OCI-LY7 (cell line): ENCODE measurements around the gene DHX9. TPM values are rescaled to one million over a fixed set of nuclear protein-coding genes. Genes with fewer than 3 reads are reported as not detected.

Experiments used
- BruUV-seq: library from RNA; stranded (reverse); fragments of 400-500 nt; replicated peaks from 2 replicates; lab custom pipeline; 2021; lab: Mats Ljungman, UMichigan
- CTCF ChIA-PET: fragments of 300-600 bp; sonication (Branson Sonifier 250); formaldehyde crosslinking; loops from one replicate; lab custom pipeline; 2022; ENCODE audit warnings: antibody characterized with exemption; ENCODE audit not compliant: unreplicated experiment; lab: Charles Lee
- POLR2A ChIA-PET: fragments of 300-600 bp; sonication (Branson Sonifier 250); formaldehyde crosslinking; loops from one replicate; lab custom pipeline; 2022; ENCODE audit warnings: antibody characterized with exemption; lab: Charles Lee
- DNase-seq: peaks from one replicate; pipeline ENCODE4 v3.0.0-alpha.2; 2015; ENCODE audit warnings: low spot score
- H2AFZ ChIP-seq: fragments of 200-600 bp; sonication (generic), shearing (Covaris generic); 2 replicates; pipeline ENCODE4 v1.6.1; 2014; ENCODE audit warnings: mild to moderate bottlenecking, antibody characterized with exemption, low read length, moderate library complexity
- H3K27ac ChIP-seq: fragments of 200-600 bp; sonication (generic); 2 replicates; pipeline ENCODE4 v1.5.1; 2014; ENCODE audit warnings: mixed run types, low read depth, mild to moderate bottlenecking, moderate library complexity, low read length, inconsistent platforms; ENCODE audit not compliant: poor library complexity, severe bottlenecking
- H3K36me3 ChIP-seq: fragments of 200-600 bp; sonication (generic); 2 replicates; pipeline ENCODE4 v1.6.1; 2014; ENCODE audit warnings: mild to moderate bottlenecking, antibody characterized with exemption, low read length, moderate library complexity, mixed read lengths; ENCODE audit not compliant: insufficient read depth
- H3K4me1 ChIP-seq: fragments of 200-600 bp; sonication (generic); 2 replicates; pipeline ENCODE4 v1.5.1; 2014; ENCODE audit warnings: mild to moderate bottlenecking, low read length; ENCODE audit not compliant: insufficient read depth, poor library complexity, severe bottlenecking
- H3K4me2 ChIP-seq: fragments of 200-600 bp; sonication (generic); 2 replicates; pipeline ENCODE4 v1.6.1; 2014; ENCODE audit warnings: mild to moderate bottlenecking, low read length
- H3K4me3 ChIP-seq: fragments of 200-600 bp; sonication (generic); 2 replicates; pipeline ENCODE4 v1.5.1; 2014; ENCODE audit warnings: mild to moderate bottlenecking, low read depth, low read length; ENCODE audit not compliant: poor library complexity, severe bottlenecking
- H3K79me2 ChIP-seq: fragments of 200-600 bp; sonication (generic); 2 replicates; pipeline ENCODE4 v1.6.1; 2016; ENCODE audit warnings: low read depth, mild to moderate bottlenecking, low read length, moderate library complexity, mixed read lengths; ENCODE audit not compliant: insufficient read depth
- H3K9me2 ChIP-seq: fragments of 200-600 bp; sonication (generic); 2 replicates; pipeline ENCODE4 v1.6.1; 2016; ENCODE audit warnings: mild to moderate bottlenecking, low read length, mixed read lengths; ENCODE audit not compliant: insufficient read depth
- H3K9me3 ChIP-seq: fragments of 200-600 bp; sonication (generic); 2 replicates; pipeline ENCODE4 v1.6.1; 2014; ENCODE audit warnings: mild to moderate bottlenecking, mixed run types, low read length, mixed read lengths
- H4K20me1 ChIP-seq: fragments of 200-600 bp; sonication (generic); 2 replicates; pipeline ENCODE4 v1.6.1; 2014; ENCODE audit warnings: mild to moderate bottlenecking, antibody characterized with exemption, low read length, moderate library complexity, mixed read lengths; ENCODE audit not compliant: insufficient read depth
- CTCF ChIP-seq: fragments of 200-600 bp; sonication (generic); conservative IDR thresholded peaks from 2 replicates; pipeline ENCODE4 v1.5.1; 2014; ENCODE audit warnings: mild to moderate bottlenecking, antibody characterized with exemption, low read length, moderate library complexity, mixed read lengths
- EZH2phosphoT487 ChIP-seq: fragments of 200-600 bp; sonication (generic); IDR thresholded peaks from 2 replicates; pipeline ENCODE4 v1.6.1; 2018; ENCODE audit warnings: low read depth, borderline replicate concordance, mild to moderate bottlenecking, mixed run types, antibody characterized with exemption, low read length, moderate library complexity, mixed read lengths
- intact Hi-C: fragments of 100-400 bp; cut with micrococcal nuclease; formaldehyde crosslinking; loops from one replicate; pipeline ENCODE4 v1.10.0; 2022; ENCODE audit not compliant: unreplicated experiment
- total RNA-seq, 2 experiments: library from RNA; depleted of rRNA in 1 of 2; stranded (reverse); fragments of >200 nt in 1 of 2; shearing (Covaris generic) in 1 of 2; gene quantifications; 2 replicates each; pipeline ENCODE4 v1.2.3, GENCODE V29; 2014 to 2022

DHX9 gene
- total RNA-seq, 2 experiments from 2014 or later = 217 to 271 TPM

GRCh38 chr1:182802006-182802803 lies 36.9 kb upstream of the DHX9 start:
- POLR2A ChIA-PET = interaction anchor here (0.7 to 1.9 kb wide), 3 partner anchors 11 to 122 kb away, joined by 3 to 6 read pairs (median 4); no protein-coding TSS in a partner anchor
- Histone ChIP-seq H3K4me2 (no peak overlapping the region), H3K4me3 (no peak overlapping the region), H2AFZ (no peak overlapping the region), H3K27ac (no peak overlapping the region), H3K36me3 (no peaks in the 10 kb centered on the region), H3K79me2 (no peaks in the 10 kb centered on the region), H3K9me3 (no peaks in the 10 kb centered on the region), H4K20me1 (no peaks in the 10 kb centered on the region), H3K4me1 (no peaks in the 10 kb centered on the region), H3K9me2 (no peaks in the 10 kb centered on the region)
- BruUV-seq = no TSS peak
- TF ChIP-seq EZH2phosphoT487 = no peak
- TF ChIP-seq CTCF = no peak
- CTCF ChIA-PET = no interaction called here
- intact Hi-C loops = no loop called here
- no peak for DNase-seq

- Histone ChIP-seq H4K20me1 (no peaks in the 10 kb centered on the region), H3K4me3 (no peak overlapping the region), H3K36me3 (no peaks in the 10 kb centered on the region), H3K27ac (no peak overlapping the region), H2AFZ (no peak overlapping the region), H3K9me2 (no peaks in the 10 kb centered on the region), H3K4me1 (no peaks in the 10 kb centered on the region), H3K9me3 (no peaks in the 10 kb centered on the region), H3K4me2 (no peak overlapping the region), H3K79me2 (no peaks in the 10 kb centered on the region)
- TF ChIP-seq CTCF (no peak), EZH2phosphoT487 (no peak)
- BruUV-seq = no TSS peak
- CTCF ChIA-PET = no interaction called here
- POLR2A ChIA-PET = no interaction called here
- no peak for DNase-seq
- intact Hi-C loops = no loop called here
These were observed 35.3 kb upstream of the DHX9 start for GRCh38 chr1:182803846-182804245.

- H2AFZ ChIP-seq = no peak overlapping the region
- no TSS peak for BruUV-seq
- no peaks in the 10 kb centered on the region for H3K36me3 ChIP-seq
- H3K79me2 ChIP-seq = no peaks in the 10 kb centered on the region
- no peaks in the 10 kb centered on the region for H3K4me1 ChIP-seq
- DNase-seq = peak; percentile 35
- no peaks in the 10 kb centered on the region for H4K20me1 ChIP-seq
- no peak overlapping the region for H3K4me2 ChIP-seq
- TF ChIP-seq CTCF (peak; percentile 70), EZH2phosphoT487 (no peak)
- POLR2A ChIA-PET = no interaction called here
- H3K9me2 ChIP-seq = no peaks in the 10 kb centered on the region
- no peak overlapping the region for H3K27ac ChIP-seq
- H3K9me3 ChIP-seq = no peaks in the 10 kb centered on the region
- intact Hi-C loops = no loop called here
- CTCF ChIA-PET = no interaction called here
- H3K4me3 ChIP-seq = no peak overlapping the region
These were observed 33.0 kb upstream of the DHX9 start for GRCh38 chr1:182806015-182806678.
